Dermis blood vessel endothelial cell (primary cell): ENCODE data around the gene TRIM28. TPM values are rescaled to one million over a fixed set of nuclear protein-coding genes. Genes with fewer than 3 reads are reported as not detected.

Experiments used
- DNase-seq: peaks from one replicate; pipeline ENCODE4 v3.0.0; 2010
- total RNA-seq: library from RNA; depleted of rRNA; stranded (reverse); fragments of >200 nt; gene quantifications from 2 replicates; pipeline ENCODE4 v1.2.3, GENCODE V29; 2014

Gene TRIM28
- total RNA-seq, 1 donor from 2014 or later: 259 TPM

DNA sequence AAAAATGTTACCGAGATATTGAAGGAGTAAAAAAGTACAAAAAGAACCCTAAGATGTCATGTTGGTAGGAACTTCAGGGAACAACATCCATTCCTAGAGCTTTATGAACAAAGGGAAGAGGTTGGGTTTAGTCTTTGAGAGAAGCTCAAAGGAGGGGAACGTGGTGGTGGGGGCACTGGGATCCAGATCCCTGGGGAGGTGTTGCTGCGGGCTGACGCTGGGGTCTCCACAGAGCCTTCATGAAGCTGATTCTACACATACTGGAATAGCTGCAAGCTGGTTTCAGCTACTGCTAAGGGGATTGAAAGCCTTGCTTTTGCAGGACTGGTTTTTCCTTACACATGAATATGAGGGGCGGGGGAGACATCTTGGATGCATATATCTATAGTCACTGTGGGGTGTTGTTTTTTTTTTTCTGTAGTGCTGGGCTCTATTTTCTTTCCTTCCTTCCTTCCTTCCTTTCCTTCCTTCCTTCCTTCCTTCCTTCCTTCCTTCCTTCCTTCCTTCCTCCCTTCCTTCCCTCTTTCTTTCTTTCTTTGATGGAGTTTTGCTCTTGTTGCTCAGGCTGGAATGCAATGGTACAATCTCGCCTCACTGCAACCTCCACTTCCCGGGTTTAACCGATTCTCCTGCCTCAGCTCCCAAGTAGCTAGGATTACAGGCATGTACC lies 35.7 kb downstream of the TRIM28 start:
- no peak for DNase-seq

DNA sequence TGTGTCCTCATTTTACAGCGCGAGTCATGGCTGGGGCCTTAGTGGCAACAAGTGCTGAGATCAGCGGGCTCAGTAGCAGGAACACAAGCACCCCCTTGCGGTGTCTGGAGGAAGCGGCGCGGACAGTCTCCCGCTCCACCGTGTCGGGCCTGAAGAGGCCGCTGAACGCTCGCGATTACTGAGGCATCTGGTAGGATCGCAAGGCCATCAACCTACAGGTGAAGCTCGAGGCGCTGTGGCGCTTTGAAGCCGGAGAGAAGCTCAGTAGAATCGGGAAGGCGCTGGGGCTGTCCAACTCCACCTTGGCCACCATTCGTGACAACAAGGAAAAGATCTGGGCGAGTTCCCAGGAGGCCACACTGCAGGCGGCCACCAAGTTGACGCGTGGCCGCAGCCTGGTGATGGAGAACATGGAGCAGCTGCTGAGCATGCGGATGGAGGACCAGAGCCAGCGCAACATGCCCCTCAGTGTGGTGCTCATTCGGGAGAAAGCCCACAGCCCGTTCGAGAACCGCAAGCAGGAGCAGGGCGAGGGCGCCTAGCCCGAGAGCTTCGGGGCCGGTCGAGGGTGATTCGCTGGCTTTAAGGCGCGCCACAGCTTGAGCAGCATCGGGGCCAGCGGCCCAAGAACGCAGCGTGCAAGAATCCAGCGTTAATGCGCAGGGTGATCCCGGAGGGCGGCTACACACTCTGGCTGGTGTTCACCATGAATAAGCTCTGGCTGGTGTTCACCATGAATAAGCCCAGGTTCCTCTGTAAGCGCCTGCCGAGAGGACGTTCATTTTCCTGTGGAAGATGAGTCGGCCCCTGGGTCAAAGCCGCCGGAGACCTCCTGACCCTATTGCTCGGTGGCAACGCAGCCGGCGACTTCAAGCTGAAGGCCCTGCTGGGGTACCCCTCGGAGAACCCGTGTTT lies 37.6 kb downstream of the TRIM28 start:
- DNase-seq: peak; percentile 95

DNA sequence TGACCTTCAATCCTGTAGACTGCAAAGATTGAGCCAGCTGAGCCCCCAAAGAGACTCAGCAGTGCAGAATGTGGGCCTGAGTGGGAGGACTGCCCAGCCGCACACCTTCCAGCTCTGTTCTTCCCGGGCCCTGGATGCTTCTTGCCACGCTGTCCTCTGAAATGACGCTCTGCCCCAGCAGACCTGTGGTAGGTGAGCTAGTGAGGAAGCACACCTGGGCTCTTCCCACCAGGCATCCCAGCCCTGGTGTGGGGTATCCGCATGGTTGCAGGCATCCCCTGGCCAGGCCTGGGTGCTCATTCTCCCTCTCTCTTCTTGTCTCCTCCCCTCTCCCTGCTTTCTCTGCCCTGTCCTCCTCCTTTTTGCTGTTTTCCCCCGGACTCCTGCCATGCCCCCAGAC lies 39.1 kb downstream of the TRIM28 start:
- no peak for DNase-seq

DNA sequence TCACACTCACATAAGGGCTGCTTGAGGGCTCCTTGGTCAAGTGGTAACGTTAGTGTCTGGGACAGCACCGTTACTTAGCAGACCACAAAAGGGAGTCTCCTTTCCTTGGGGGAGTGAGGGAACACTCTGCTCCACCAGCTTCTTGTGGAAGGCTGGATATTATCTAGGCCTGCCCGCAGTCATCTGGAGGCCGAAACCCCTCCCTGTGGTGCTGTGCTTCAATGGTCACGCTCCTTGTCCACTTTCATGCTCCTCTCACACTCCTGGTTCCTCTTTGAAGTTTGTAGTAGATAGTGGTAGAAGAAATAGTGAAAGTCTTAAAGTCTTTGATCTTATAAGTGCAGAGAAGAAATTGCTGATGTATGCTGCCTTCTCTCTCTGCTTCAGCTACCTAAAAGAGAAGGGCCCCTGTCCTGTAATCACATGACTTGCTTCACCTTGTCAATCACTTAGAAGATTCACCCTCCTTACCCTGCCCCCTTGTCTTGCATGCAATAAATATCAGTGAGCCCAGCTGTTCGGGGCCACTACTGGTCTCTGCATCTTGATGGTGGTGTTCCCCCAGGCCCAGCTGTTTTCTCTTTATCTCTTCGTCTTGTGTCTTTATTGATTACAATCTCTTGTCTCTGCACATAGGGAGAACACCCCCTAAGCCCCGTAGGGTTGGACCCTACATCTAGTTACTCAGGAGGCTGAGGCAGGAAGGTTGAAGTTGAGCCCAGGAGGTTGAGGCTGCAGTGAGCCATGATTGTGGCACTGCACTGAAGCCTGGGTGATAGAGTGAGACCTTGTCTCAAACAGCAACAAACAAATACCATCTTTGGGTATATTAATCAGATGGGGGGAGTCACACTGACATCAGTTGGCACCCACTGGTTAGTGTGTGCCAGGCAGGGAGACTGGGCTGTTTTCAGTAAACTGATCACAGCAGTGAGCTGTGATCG lies 40.9 kb downstream of the TRIM28 start:
- no peak for DNase-seq

DNA sequence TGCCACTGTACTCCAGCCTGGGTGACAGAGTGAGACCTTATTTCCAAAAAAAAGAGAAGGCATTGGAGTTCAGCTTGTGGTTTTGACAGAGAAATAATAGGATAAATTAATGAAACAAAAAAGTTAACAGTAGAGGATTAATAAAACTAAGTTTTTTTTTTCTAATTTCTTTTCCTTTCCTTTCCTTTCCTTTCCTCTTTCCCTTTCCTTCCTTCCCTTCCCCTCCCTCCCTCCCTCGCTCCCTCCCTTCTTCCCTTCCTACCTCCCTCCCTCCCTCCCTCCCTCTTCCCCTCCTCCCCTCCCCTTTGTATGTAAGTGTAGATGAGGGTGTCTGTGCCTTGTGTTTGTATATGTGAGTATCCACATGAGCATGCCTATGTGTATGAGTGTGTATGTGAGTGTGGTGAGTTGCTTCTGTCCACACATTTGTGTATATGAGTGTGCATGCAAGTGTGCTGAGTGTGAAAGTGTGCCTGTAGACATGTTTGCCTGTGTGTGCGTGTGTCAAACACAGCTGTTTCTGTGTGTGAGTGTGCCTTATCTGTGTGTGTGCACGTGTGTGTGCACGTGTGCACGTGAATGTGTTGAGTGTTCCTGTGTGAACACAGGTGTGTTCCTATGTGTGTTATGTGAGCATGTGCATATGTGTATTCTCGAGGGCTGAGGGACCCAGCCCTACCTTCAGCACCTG lies 41.7 kb downstream of the TRIM28 start:
- no peak for DNase-seq

DNA sequence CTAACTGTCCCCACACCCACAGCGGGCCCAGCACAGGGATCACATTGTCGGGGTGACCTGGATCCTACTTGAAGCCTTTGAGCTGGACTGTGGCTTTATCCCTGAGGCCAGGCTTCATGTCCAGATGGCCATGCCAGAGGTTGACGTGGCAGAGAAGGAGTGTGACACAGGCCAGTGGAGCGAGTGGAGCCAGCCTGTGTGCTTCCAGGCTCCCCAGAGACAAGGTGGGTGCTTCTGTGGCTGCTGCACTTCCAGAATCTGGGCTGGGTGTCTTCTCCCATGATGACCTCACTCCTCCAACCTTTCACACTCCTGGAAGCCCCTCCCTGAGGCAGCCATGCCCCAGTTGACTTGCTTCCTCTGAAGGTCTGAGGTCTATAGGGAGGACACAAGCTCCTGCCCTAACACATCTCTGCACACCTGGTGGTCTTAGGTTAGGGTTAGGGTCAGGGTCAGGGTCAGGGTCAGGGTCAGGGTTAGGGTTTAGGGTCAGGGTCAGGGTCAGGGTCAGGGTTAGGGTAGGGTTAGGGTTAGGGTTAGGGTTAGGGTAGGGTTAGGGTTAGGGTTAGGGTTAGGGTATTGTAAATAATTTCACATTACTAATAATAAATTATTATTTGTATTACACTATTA lies 42.4 kb downstream of the TRIM28 start:
- no peak for DNase-seq

Other genes with a start within 250 kb of the TRIM28 start
- 24.1 and 31.8 TPM in 2 replicates for gene ERVK3-1, start 238.7 kb upstream of the TRIM28 start, total RNA-seq
- gene ZSCAN22, start 217.1 kb upstream of the TRIM28 start, total RNA-seq: 3.4 and 3.7 TPM in 2 replicates
- gene A1BG, start 190.6 kb upstream of the TRIM28 start, total RNA-seq: 0.37 and 12.4 TPM in 2 replicates
- gene ZNF497, start 181.3 kb upstream of the TRIM28 start, total RNA-seq: 1.3 and 2.9 TPM in 2 replicates
- gene ZNF837, start 163.0 kb upstream of the TRIM28 start, total RNA-seq: 3.5 and 4.1 TPM in 2 replicates
- gene RPS5, start 156.8 kb upstream of the TRIM28 start, total RNA-seq: 1,348 and 2,550 TPM in 2 replicates
- not detected in 2 replicates for gene RNF225, start 148.4 kb upstream of the TRIM28 start, total RNA-seq
- gene ZNF584, start 135.4 kb upstream of the TRIM28 start, total RNA-seq: 8.2 and 12.0 TPM in 2 replicates
- 7.5 and 7.6 TPM in 2 replicates for gene ZNF132, start 103.9 kb upstream of the TRIM28 start, total RNA-seq
- gene ZNF324B, start 92.4 kb upstream of the TRIM28 start, total RNA-seq: 7.8 and 8.2 TPM in 2 replicates
- gene ZNF324, start 77.0 kb upstream of the TRIM28 start, total RNA-seq: 13.1 and 18.5 TPM in 2 replicates
- 7.1 and 7.6 TPM in 2 replicates for gene ZNF446, start 67.7 kb upstream of the TRIM28 start, total RNA-seq
- 3.7 and 4.1 TPM in 2 replicates for gene SLC27A5, start 32.1 kb upstream of the TRIM28 start, total RNA-seq
- gene ZBTB45, start 24.3 kb upstream of the TRIM28 start, total RNA-seq: 6.1 and 9.3 TPM in 2 replicates
- 84.6 and 107 TPM in 2 replicates for gene CHMP2A, start 11.0 kb downstream of the TRIM28 start, total RNA-seq
- gene UBE2M, start 14.5 kb downstream of the TRIM28 start, total RNA-seq: 58.9 and 67.6 TPM in 2 replicates
- 14.5 and 15.8 TPM in 2 replicates for gene MZF1, start 29.3 kb downstream of the TRIM28 start, total RNA-seq